Activated CD8-positive, alpha-beta memory T cell treated with anti-CD3 and anti-CD28 coated beads for 24 hours (primary cell): ENCODE measurements around the gene ABCA5.
"Not testable (repeated sequence)": the region's sequence is repeated elsewhere in the genome, so short reads cannot be mapped to it uniquely, and the experiment has no call there.

Experiments used
- DNase-seq: peaks from one replicate; pipeline ENCODE4 v3.0.0-alpha.2; 2020

The ABCA5 gene

DNA sequence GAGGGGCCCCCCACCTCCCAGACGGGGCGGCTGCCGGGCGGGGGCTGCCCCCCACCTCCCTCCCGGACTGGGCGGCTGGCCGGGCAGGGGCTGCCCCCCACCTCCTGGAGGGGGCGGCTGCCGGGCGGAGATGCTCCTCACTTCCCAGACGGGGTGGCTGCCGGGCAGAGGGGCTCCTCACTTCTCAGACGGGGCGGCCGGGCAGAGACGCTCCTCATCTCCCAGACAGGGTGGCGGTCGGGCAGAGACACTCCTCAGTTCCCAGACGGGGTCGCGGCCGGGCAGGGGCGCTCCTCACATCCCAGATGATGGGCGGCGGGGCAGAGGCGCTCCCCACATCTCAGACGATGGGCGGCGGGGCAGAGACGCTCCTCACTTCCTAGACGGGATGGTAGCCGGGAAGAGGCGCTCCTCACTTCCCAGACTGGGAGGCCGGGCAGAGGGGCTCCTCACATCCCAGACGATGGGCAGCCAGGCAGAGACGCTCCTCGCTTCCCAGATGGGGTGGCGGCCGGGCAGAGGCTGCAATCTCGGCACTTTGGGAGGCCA lies 130.8 kb downstream of the ABCA5 start:
- not testable (repeated sequence) for DNase-seq
